ENCODE measurements around the gene SOS2.
"Not testable (repeated sequence)": the region's sequence is repeated elsewhere in the genome, so short reads cannot be mapped to it uniquely, and the experiment has no call there.

The SOS2 gene

GRCh38 chr14:50228313-50228712 lies 3.1 kb downstream of the SOS2 start:
- in situ Hi-C loops (cut with MboI; ENCODE audit: low sequenced_read_pairs), result no loop called here

GRCh38 chr14:50225974-50226297 lies 5.4 kb downstream of the SOS2 start:
- in situ Hi-C loops (cut with MboI; ENCODE audit: low sequenced_read_pairs), result no loop called here

DNA sequence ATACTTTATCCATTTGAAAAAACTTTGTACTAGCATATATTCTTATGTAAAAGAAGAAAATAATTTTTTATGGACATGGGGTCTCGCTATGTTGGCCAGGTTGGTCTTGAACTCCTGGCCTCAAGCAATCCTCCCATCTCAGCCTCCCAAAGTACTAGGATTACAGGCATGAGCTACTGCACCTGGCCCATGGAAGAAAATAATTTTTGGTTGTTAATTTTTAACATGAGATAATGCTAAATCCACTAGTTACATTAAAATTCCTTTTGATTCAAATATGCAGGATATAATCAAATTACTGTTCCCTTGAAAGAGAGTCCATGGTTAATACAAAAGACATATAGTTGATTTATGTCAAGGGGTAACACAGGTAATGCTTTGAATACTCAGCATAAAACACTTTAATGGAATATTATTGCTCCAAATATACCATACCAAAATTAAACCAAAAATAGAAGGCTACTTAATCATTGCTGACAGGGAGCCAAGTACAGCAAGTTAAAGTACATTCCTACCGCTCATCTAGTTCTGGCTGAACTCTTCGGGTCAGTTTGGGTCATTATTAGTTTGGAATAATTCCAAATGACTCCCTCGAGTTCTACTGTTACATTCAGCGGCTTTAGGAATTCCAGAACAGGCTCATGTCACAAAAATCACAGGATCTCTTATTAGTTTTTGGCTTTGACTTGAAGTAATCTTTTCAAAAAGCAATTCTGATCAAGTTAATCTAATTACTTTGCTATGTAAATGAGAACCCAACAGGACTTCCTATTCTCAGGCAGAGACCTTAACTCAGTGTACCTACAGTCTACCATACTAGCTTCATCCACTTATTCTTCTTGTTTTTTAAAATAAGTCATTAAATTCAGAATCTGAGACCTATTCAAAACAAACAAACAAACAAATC lies 6.1 kb downstream of the SOS2 start:
- in situ Hi-C loops (cut with MboI; ENCODE audit: low sequenced_read_pairs), result no loop called here

DNA sequence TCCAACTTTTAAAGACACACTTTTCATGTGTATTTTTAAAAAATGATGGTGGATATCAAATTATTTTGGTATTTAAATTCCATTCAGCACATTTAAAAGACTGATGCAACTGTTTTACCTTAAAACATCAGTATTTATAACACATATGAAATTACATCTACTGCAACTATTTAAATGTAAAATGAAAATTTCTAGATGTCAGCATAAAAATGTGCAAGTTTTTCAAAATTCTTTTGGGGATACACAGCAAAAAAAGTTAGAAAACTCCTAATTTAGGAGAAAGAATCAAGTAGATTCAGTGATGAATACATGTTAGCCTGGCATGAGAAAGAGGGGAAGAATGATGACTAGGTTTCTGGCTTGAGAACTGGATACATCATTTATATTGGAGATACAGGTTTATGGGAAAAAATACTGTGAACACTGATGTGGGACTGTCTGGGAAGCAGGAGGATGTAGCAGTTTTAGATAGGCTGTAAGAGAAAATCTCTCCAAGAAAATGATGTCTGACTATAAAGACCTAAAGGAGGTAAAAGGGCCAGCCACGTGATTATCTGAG lies 9.2 kb downstream of the SOS2 start:
- in situ Hi-C loops (cut with MboI; ENCODE audit: low sequenced_read_pairs), result no loop called here

- in situ Hi-C loops (cut with MboI; ENCODE audit: low sequenced_read_pairs), result no loop called here
Observed at GRCh38 chr14:50218501-50218900, 12.9 kb downstream of the SOS2 start.

GRCh38 chr14:50215416-50215815 lies 16.0 kb downstream of the SOS2 start:
- in situ Hi-C loops (cut with MboI; ENCODE audit: low sequenced_read_pairs), result no loop called here

DNA sequence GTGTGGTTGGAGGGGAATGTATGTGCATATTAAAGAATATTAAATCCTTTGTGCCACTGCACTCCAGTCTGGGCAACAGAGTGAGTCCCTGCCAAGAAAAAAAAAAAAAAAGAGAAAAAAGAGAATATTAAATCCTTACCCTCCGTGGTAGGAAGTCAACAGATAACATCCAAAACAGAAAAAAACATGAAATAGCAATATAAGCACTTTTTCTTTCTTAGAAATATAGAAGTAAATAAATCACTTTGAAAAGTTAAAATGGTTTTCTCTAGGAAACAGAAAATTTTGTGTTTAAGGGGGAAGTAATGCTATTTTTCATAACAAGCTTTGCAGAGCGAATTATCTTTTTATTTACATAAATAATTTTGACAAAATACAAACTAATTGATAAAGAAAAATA lies 17.6 kb downstream of the SOS2 start:
- in situ Hi-C loops (cut with MboI; ENCODE audit: low sequenced_read_pairs), result no loop called here

DNA sequence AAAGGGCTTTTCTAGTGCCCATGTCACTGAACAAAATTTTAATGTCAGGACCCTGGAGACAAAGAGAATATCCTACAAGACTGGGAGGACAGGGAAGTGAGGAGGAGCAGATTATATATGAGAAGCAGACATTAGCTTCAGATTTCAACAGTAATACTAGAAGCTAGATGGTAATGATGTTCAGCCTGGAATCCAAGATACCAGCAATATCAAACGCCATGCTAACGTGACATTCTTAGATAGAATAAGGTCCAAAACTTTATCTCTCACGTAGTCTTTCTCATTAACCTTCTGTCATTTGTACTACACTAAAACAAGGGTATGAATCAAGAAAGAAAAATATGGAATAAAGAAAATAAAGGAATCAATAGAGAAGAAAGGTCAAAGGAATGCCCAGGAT lies 18.7 kb downstream of the SOS2 start:
- in situ Hi-C loops (cut with MboI; ENCODE audit: low sequenced_read_pairs), result no loop called here

DNA sequence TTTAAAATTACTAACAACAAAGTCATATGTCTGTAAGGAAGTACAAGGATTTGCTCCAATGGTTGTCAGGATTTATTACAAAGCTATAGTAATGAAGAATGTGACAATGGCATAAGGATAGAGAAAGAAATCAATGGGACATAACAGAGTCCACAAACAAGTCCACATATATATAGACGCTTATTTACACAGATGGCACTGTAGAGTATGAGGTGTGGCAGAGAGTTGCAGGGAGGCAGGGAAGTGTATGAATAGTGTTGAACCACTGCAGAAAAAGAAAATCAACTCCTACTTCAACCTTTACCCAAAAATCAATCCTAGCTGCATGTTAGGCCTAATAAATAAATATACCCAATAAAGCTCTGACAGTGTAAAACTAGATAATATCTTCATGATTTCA lies 21.3 kb downstream of the SOS2 start:
- in situ Hi-C loops (cut with MboI; ENCODE audit: low sequenced_read_pairs), result no loop called here

DNA sequence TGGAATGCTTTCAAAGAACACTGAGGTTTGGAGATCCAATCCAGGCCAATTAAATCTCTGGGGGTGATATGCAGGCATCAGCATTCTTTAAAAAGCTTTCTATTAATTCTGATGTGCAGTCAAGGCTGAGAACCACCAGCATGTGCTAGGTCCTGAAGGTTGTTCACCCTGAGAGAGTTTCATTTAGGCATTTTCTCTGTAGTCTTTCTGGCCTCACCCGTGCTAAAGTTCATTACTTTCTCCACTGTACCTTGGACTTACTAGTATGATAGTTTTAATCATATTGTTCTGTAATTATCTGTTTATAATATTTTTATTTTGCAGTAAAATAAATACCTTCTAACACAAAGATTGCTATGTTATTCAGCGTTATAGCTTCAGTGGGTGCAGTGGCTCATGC lies 32.9 kb downstream of the SOS2 start:
- in situ Hi-C loops (cut with MboI; ENCODE audit: low sequenced_read_pairs), result no loop called here

DNA sequence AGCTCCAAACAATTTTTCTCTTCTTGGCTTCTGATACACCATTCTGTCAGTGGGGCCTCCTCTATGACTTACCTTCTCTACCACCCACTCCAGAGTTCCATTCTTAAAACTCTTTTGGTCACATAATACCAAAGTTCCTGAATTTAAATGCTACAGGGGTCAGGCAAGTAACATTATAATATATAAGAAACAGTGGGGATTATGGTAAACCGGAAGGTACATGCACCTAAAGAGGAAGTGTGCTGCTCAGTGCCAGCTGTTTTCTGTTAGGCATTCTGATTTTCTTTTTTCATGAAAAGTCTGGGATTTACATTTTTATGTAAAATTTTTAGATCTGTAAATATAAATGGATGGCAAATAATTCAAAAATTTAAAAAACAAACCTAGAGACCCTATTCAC lies 39.9 kb downstream of the SOS2 start:
- in situ Hi-C loops (cut with MboI; ENCODE audit: low sequenced_read_pairs), result no loop called here

DNA sequence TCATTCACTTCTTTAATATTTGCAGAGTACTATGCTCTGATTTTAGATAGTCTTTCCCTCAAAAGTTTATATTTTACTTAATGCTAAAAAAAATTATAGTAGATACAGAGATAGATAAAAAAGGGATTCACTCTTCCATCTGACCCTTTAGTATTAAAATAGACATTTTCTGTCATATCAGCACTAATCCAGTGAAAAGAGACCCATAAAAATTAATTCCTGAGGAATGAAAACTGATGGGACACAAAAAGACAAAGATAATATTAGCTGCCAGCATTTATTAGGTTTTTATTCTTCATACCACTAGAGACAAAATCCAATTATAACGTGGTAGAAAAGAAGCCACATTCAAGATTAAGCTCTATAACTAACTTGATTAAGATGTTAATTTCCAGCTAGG lies 45.3 kb downstream of the SOS2 start:
- in situ Hi-C loops (cut with MboI; ENCODE audit: low sequenced_read_pairs), result no loop called here

GRCh38 chr14:50173891-50174290 lies 57.5 kb downstream of the SOS2 start:
- in situ Hi-C loops (cut with MboI; ENCODE audit: low sequenced_read_pairs), result no loop called here

DNA sequence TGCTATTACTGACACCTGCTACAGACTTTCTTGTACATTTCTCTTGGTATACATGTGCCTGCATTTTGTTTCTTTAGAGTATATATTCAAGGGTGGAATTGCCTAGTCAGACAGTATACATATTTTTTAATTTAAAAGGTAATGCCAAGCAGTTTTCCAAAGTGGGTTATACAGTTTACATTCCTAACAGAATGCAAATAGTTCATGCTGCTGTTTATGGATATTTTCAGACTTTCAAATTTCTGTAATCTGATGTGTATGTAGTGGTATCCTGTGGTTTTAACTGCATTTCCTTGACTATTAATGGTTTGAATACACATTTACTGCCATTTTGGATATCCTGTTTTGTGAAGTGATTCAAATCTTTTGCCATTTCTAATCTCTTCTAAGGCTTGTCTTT lies 59.5 kb downstream of the SOS2 start:
- in situ Hi-C loops (cut with MboI; ENCODE audit: low sequenced_read_pairs), result no loop called here

DNA sequence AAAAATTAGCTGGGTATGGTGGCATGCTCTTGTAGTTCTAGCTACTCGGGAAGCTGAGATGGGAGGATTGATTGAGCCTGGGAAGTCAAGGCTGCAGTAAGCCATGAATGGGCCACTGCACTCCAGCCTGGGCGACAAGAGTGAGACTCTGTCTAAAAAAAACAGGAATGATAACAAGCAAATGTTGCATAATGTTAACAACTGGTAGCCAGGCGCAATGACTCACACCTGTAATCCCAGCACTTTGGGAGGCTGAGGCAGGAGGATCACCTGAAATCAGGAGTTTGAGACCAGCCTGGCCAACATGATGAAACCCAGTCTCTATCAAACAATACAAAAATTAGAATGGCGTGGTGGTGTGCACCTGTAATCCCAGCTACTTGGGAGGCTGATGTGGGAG lies 64.0 kb downstream of the SOS2 start:
- in situ Hi-C loops (cut with MboI; ENCODE audit: low sequenced_read_pairs), result not testable (repeated sequence)

DNA sequence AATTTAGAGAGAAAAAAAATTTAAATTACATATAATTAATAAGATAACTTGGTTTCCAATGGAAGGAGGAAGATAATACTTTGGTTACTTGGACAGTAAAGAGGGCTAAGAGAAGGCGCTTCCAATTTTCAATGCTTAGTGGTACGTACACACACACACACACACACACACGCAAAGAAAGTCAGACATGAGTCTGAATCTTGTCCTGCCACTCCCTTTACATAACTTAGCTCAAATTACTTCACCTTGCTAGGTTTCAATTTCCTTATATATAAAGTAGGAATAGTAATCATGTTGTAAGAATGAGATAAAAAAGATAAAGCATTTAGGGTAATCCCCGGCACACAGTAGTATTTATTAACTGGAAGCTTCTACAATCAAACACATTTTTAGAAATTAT lies 75.3 kb downstream of the SOS2 start:
- in situ Hi-C loops (cut with MboI; ENCODE audit: low sequenced_read_pairs), result no loop called here

DNA sequence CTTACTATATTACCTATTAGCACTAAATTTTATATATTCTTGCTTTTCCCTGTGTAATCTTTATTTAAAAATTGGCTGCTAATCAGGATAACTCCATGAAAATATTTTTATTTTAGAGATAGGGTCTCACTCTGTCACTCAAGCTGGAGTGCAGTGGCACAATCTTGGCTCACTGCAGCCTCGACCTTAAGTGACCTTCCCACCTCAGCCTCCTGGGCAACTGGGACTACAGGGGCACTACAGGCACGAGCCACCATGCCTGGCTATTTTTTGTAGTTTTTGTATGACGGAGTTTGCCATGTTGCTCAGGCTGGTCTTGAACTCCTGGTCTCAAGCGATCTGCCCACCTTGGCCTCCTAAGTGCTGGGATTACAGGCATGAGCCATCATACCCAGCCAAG lies 82.6 kb downstream of the SOS2 start:
- in situ Hi-C loops (cut with MboI; ENCODE audit: low sequenced_read_pairs), result no loop called here

DNA sequence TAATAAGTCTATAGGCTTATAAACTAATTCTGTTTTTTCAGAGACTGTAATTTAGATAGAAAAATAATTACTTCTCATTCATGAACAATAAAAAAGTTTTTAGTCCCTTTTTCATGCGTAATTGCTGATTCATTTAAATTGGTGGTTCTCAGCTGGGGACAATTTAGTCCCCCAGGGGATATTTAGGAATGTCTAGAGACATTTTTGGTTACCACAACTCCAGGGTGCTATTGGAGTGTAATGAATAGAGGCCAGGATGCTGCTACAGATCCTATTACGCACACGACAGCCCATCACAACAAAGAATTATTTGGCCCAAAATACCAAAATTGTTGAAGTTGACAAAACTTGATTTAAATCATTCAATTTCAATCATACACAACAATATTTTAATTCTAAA lies 92.2 kb downstream of the SOS2 start:
- in situ Hi-C loops (cut with MboI; ENCODE audit: low sequenced_read_pairs), result no loop called here

DNA sequence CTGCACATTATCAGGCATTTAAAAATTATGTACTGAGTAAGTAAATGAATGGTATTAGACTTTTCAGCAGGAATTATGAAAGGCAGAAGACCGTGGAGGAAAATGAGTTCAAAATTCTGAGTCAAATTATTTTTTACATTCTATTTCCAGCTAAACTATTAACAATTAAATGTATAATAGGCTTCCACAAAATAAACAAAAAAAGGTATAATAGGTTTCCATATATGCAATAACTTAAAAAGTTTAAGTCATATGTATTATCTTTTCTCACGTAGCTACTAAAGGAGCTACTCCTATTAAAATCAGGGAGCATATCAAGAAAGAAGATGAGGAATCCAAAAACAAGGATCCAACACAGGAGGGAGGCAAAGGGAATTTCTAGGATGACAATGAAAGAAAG lies 103.6 kb downstream of the SOS2 start:
- in situ Hi-C loops (cut with MboI; ENCODE audit: low sequenced_read_pairs), result no loop called here

GRCh38 chr14:50123062-50123461 lies 108.3 kb downstream of the SOS2 start:
- in situ Hi-C loops (cut with MboI; ENCODE audit: low sequenced_read_pairs), result no loop called here

GRCh38 chr14:50122291-50122690 lies 109.1 kb downstream of the SOS2 start:
- in situ Hi-C loops (cut with MboI; ENCODE audit: low sequenced_read_pairs), result no loop called here

DNA sequence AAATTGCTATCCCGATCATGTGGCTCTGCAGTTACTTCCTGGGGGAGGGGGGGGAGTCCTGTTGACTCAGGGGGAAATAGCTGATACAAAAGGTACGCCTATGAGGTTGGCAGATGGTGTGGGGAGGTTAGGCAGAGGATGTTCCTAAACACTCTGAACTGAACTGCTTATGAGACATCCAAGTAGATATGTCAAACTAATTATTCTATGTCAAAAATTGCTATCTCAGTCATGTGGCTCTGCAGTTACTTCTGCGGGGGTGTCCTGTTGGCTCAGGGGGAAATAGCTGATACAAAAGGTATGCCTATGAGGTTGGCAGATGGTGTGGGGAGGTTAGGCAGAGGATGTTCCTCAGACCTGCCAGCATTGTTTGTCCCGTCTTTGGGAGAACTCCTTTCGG lies 109.9 kb downstream of the SOS2 start:
- in situ Hi-C loops (cut with MboI; ENCODE audit: low sequenced_read_pairs), result no loop called here

GRCh38 chr14:50117456-50117855 lies 113.9 kb downstream of the SOS2 start:
- in situ Hi-C loops (cut with MboI; ENCODE audit: low sequenced_read_pairs), result no loop called here
